ENCODE measurements around the gene RFX3. TPM values are rescaled to one million over a fixed set of nuclear protein-coding genes. Genes with fewer than 3 reads are reported as not detected.

The RFX3 gene
- total RNA-seq, 1 experiment from 2014 or later: 5.7 TPM

- BruUV-seq (replicated peaks): no TSS peak
- peak; percentile 21; the same call in 1 of the 2 replicates for TF ChIP-seq CTCF (IDR thresholded peaks at IDR 0.05)
- TF ChIP-seq REST (IDR thresholded peaks at IDR 0.05; ENCODE audit: insufficient read depth in 1 of 2, low read depth in 2 of 2, low read length in 1 of 2): no peak
- intact Hi-C loops (cut with micrococcal nuclease; ENCODE audit: unreplicated experiment): loop anchor here (10.0 kb wide), 1 partner anchor 306 kb away; no protein-coding TSS in a partner anchor
- in situ Hi-C loops (cut with HindIII; ENCODE audit: low pct_unique_long_range_greater_than_20kb, low sequenced_read_pairs): no loop called here
- ChIA-PET POLR2A (no interaction called here), CTCF (no interaction called here)
- Histone ChIP-seq H3K27ac (ENCODE audit: low read length) (no peak overlapping the region), H3K9me3 (ENCODE audit: control insufficient read depth, insufficient read depth, low read depth, low read length) (no peaks in the 10 kb centered on the region), H3K27me3 (ENCODE audit: control insufficient read depth, insufficient read depth, low read length) (no peaks in the 10 kb centered on the region), H3K4me3 (ENCODE audit: low read depth in 2 of 2, low read length in 2 of 2) (no peak overlapping the region), H3K36me3 (ENCODE audit: control insufficient read depth, insufficient read depth, low read length) (no peaks in the 10 kb centered on the region), H3K4me1 (ENCODE audit: control insufficient read depth, insufficient read depth, low read length) (no peaks in the 10 kb centered on the region)
- ATAC-seq (no peak), DNase-seq (ENCODE audit: low read depth, low spot score) (no peak)
These were observed 344.5 kb downstream of the RFX3 start for GRCh38 chr9:3181049-3181953.

- no peaks in the 10 kb centered on the region for H3K9me3 ChIP-seq (ENCODE audit: control insufficient read depth, insufficient read depth, low read depth, low read length)
- no peaks in the 10 kb centered on the region for H3K27me3 ChIP-seq (ENCODE audit: control insufficient read depth, insufficient read depth, low read length)
- H3K4me3 ChIP-seq (ENCODE audit: low read depth in 2 of 2, low read length in 2 of 2): no peak overlapping the region
- in situ Hi-C loops (cut with HindIII; ENCODE audit: low pct_unique_long_range_greater_than_20kb, low sequenced_read_pairs): no loop called here
- CTCF ChIA-PET: no interaction called here
- intact Hi-C loops (cut with micrococcal nuclease; ENCODE audit: unreplicated experiment): loop anchor here (10.0 kb wide), 1 partner anchor 306 kb away; no protein-coding TSS in a partner anchor
- no peak for TF ChIP-seq TCF7L2 (IDR thresholded peaks at IDR 0.05; ENCODE audit: low read depth, low read length)
- TF ChIP-seq CTCF (IDR thresholded peaks at IDR 0.05): no peak
- TF ChIP-seq REST (IDR thresholded peaks at IDR 0.05; ENCODE audit: insufficient read depth in 1 of 2, low read depth in 2 of 2, low read length in 1 of 2): no peak
- TF ChIP-seq POLR2AphosphoS5 (IDR thresholded peaks at IDR 0.05; ENCODE audit: low read depth, low read length): no peak
- no peak for TF ChIP-seq SIN3A (IDR thresholded peaks at IDR 0.05; ENCODE audit: borderline replicate concordance, insufficient read depth, low read depth, low read length)
- POLR2A ChIA-PET: no interaction called here
- no peak overlapping the region for H3K27ac ChIP-seq (ENCODE audit: low read length)
- no peak for DNase-seq (ENCODE audit: low read depth, low spot score)
- H3K4me1 ChIP-seq (ENCODE audit: control insufficient read depth, insufficient read depth, low read length): no peaks in the 10 kb centered on the region
- no peaks in the 10 kb centered on the region for H3K36me3 ChIP-seq (ENCODE audit: control insufficient read depth, insufficient read depth, low read length)
- no peak for ATAC-seq
- BruUV-seq (replicated peaks): no TSS peak
These were observed 345.1 kb downstream of the RFX3 start for GRCh38 chr9:3180696-3181048.

All from Panc1 (cell line).